ENCODE results near the gene PHF10. TPM values are rescaled to one million over a fixed set of nuclear protein-coding genes. Genes with fewer than 3 reads are reported as not detected.
A peak's percentile ranks its signal among the peaks of the same experiment; 100 is the strongest.
"Not testable (repeated sequence)": the region's sequence is repeated elsewhere in the genome, so short reads cannot be mapped to it uniquely, and the experiment has no call there.

Gene PHF10
- total RNA-seq, 1 donor from 2014 or later = 55.2 TPM

DNA sequence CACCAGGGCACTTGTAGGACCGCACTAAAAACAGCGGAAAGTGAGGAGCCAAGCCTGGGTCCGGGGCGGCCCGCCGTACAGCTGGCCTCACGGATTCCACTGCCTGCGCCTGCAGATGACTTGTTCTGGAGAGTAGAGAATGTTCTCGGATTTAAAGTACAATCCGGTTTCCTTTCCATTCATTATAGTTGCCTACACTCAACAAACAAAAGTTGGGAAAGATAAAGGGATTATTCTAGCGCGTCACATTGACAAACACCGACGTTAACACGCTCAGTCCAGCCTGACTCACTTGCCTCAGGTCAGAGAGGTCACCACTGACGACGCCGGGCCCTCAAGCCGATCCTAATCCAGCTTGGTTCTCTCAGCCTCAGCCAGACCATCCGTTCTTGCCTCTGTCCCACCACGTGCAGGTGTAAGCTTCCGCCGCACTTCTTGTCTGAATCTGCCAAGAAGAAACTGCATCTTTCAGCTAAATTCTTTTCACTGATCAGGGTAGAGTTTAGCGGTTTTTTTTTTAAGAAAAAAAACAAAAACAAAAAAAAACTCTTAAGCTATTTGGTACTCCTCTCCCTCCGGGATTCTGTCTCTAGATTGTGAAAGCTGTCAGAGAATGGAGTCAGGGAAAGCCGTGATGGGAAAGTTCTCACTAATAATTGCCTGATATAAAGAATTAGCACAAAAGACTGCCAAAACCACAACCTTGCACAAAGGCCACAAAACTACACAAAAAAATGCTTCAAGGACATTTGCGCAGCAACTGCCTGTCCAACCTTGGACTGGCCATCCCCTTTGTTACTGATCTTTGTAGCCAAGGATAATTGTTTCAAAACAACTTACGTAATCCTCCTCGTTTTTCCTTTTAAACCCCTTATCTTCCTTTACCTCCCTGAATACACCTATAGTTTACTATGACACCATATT, 1.1 kb upstream of the PHF10 start:
- ATAC-seq (peak; percentile 38), DNase-seq (ENCODE audit: missing footprints) (no peak)
- intact Hi-C loops (cut with DNase I) = loop anchor here (2.0 kb wide), 1 partner anchor 25 kb away; the partner anchor contains the start of genes DYNLT2 and ERMARD

DNA sequence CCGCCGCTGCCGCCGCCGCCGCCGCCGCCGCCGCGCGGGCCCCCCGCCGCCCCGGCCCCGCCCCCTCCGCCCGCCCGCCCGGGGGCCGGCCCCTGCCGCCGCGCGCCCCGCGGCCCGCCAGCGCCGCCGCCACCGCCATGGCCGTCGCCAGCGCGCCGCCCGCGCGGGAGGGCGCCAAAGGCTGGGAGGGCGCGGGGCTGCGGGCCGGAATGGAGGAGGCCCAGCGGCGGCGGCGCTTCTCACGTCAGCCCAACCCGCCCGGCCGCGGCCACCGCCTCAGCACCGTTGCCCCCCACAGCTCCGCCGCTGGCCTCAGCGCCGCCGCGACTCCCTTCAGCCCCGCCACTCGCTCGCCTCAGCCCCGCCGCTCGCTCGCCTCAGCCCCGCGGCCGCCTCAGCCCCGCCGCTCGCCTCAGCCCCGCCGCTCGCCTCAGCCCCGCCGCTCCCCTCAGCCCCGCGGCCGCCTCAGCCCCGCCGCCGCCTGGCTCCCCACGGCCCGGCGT, 258 bp downstream of the PHF10 start:
- intact Hi-C loops (cut with DNase I) = loop anchor here (2.0 kb wide), 1 partner anchor 27 kb away; the partner anchor contains the start of genes DYNLT2 and ERMARD
- DNase-seq (ENCODE audit: missing footprints) = peak; percentile 77
- peak; percentile 20 for ATAC-seq

DNA sequence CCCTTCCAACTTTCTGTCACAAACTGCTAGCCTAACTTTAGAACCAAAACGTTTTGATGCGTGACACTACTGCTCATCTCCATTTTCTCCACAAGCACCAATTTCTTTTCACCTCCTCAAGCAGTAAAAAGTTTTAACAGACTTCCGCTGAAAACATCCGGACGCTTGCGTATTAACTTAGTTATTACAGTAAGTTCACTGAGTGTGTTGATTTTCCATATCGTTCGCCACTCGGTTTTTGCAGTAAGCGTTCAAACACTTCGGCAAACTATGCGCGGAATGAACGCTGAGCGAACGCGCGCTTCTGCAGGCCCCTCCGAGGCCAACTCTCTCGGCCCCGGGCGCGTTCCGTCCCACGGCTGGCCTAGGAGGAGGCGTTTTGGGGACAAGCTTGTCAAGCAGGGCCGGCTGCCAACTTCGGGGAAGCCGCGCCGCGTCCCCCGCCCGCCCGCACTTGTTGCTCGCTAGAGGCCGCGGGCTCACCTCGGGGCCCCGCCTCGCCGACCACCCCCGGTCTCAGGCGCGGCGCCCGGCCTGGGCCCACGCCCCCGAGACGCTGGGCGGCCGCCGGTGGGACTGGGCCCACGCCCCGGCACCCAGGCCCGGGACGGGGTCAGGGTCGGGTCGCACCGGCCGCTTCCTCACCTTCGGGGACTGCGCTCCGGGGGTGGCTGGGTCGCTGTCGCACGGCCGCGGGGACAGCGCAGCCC, 945 bp downstream of the PHF10 start:
- peak; percentile 91 for DNase-seq (ENCODE audit: missing footprints)
- intact Hi-C loops (cut with DNase I) = no loop called here
- peak; percentile 77 for ATAC-seq

DNA sequence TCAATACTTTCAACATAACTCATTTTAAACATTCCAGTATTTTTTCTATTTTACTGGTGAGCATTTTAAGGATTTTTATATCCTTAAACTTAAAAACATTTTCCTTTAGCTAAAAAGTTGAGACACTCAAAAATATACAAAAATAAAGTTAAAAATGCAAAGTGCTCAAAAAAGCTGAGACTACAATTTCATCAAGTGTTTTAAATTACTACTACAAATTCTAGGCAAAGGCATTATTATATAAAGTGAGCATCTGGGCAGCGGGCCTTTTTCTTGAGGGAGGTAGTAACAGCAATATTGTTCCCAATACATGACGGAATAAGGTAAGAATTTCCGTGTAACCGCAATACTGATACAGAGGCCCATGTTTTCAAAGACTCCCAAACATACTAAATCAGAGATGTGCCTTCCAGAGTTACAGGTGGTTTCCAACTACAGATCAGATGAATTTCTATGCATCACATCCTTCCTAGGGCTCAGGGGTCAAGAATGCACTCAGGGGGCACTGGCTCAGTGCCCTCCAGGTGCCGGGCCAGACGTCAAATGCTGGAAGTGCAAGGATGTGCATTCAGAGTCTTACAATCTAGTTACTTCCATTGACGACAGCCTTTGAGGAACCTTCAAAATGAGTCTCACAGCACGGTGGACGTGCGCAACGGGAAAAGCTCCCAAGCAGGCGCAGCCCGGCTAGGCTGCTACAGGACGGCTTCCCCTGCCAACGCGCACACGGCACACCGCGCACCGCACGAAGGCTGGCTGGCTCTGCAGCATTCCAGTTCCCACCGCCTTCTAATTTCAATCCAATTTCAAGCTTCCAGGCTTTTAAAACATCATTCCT, 1.7 kb downstream of the PHF10 start:
- DNase-seq (ENCODE audit: missing footprints) (peak; percentile 77), ATAC-seq (peak; percentile 68)
- intact Hi-C loops (cut with DNase I) = no loop called here

DNA sequence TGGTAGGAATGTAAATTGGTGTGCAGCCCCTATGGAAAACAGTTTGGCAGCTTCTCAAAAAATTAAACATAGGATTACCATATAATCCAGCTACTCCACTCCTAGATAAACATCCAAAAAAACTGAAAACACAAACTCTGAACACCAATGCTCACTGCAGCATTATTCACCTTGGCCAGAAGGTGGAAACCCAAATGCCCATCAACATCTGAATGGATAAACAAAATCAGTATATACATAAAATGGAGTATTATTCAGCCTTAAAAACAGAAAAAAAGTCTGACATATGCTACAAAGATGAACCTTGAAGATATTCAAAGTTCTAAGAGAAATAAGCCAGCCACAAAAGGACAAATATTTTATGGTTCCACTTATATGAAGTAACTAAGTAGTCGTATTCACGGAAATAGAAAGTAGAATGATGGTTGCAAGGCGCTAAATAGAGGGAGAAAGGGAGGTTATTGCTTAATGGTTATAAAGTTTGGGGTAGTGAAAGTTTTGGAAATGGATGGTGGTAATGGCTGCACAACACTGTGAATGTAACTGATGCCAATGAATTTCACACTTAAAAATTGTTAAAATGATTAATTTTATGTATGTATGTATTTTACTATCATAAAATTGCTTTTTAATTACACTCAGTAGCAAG, 4.0 kb downstream of the PHF10 start:
- DNase-seq (ENCODE audit: missing footprints) = no peak
- intact Hi-C loops (cut with DNase I) = no loop called here
- no peak for ATAC-seq

DNA sequence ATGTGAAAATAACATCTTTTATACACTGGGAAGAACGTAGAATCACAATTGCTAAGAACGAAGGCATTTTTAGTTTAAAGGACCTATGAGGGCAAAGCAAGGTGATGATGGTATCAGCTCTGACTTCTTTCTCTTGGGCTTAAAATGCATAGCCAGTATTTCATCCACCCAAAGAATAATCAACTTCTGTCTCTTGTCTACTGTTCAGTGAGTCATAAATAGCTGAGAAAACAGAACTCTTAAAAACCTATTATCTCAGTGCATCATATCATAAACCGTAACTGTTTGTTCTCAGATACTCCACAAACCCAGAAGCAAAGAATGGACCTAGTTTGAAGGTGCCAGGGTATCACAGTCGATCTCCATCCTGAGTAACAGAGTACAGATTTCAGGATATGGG, 5.2 kb downstream of the PHF10 start:
- ATAC-seq (no peak), DNase-seq (ENCODE audit: missing footprints) (no peak)
- intact Hi-C loops (cut with DNase I) = no loop called here

DNA sequence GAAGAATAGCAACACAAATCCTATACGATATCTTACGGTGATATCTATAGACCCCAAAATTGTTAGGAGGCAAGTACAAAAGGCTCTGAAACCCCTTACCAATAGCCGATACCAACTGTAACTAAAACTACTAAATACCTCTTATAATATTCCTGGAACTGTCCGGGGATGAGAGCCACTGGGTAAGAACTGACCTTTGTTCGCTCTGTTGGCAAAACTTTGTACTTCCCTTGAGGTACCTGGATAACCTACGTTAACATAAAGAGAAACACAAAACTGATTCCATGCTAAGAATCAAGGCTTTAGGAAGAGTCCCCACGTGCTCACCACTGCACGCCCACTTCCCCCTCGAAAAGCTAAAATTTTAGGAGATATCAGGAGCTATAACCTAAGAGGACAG, 9.7 kb downstream of the PHF10 start:
- intact Hi-C loops (cut with DNase I) = no loop called here
- DNase-seq (ENCODE audit: missing footprints) (no peak), ATAC-seq (no peak)

DNA sequence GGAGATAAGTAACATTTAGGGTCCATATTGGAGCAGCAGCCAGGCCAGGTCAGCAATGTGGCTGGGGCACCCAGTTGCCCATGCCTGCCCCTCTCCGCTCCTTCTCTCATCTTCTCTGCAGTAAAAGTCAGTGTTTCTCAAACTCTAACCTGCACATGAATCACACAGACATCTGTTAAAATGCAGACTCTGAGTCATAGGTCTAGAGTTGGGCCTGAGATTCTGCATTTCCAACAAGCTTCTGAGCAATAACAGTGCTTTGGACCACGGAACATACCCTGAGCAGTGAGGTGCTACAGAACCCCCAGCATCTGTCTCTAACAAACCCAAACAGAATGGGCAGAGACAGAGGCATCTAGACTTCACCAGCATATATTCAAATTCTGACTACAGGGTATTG, 10.1 kb downstream of the PHF10 start:
- no peak for ATAC-seq
- intact Hi-C loops (cut with DNase I) = no loop called here
- no peak for DNase-seq (ENCODE audit: missing footprints)

DNA sequence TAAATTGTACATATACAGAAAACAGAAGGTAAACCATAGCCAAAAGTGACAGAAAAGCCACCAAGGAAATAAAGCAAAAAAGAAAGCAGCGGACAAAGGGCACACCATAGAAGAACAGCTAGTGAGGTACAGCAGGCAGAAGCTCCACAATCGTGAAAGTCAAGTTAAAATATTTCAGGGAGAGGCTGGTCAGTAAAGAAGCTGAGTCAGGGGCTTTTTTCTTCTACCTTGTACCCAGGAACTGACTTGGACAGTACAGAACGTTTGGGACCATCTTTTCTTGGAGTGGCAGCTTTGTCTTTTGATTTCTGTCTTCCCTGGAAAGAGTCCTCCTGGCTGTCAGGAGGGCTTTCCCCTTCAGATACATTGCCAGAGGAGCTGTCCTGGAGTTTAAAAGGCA, 14.3 kb downstream of the PHF10 start:
- no peak for DNase-seq (ENCODE audit: missing footprints)
- intact Hi-C loops (cut with DNase I) = no loop called here
- no peak for ATAC-seq

DNA sequence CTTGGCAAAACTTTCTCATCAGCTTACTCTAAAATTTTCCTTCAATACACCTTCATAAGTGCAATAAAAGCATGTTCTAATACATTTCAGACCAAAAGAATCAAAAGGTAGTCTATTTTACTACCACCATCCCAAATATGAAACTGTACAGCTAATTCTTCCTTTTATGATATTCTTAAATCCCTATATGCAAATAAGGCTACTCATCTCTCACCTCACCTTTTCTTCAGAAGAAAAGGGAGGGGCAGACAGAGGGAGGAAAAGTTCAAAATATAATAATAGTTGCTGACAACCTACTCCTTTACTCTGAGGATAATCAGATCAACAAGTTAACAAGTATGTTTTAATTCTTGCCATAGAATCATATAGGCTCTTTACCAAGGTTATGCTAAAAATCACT, 15.0 kb downstream of the PHF10 start:
- intact Hi-C loops (cut with DNase I) = no loop called here
- no peak for DNase-seq (ENCODE audit: missing footprints)
- ATAC-seq = no peak

DNA sequence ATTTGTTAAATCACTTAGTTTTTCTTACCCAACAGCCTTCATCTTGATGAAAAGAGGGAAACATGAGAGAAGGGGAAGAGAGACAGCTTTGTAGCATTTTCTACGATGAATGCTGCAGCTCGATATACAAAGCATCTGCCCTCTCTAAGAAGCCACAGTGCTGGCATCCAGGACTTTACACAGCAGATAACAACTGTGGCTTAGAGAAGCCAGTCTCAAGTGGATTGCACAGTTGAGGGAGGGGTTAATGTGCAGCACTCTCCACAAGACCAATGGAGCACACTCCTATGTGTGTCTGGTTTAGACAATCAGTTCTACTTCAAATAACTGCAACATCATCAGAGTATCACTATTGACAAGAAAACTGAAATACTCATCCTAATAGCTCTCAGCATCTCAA, 16.5 kb downstream of the PHF10 start:
- intact Hi-C loops (cut with DNase I) = no loop called here

DNA sequence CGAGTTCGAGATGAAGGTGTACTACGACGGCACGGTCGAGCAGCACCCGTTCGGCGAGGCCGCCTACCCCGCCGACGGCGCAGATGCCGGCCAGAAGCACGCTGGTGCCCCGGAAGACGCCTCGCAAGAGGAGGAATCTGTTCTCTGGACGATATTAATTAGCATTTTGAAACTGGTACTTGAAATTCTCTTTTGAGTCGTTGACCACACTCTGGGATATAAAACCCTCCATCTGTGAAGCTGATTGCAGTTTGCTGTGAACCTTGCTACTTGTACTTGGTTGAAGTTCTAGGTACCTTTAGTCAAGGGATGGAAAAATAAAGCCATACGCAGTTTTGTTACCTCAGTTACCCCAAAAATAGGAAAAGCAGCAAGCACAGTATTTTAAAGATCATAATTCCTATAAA, 21.5 kb downstream of the PHF10 start:
- DNase-seq (ENCODE audit: missing footprints) (no peak), ATAC-seq (no peak)
- intact Hi-C loops (cut with DNase I) = loop anchor here (5.0 kb wide), 1 partner anchor 49 kb away; the partner anchor contains the start of genes DYNLT2 and ERMARD

More for the DNA sequence above, 16.5 kb downstream of the PHF10 start:
- DNase-seq (ENCODE audit: missing footprints) (no peak), ATAC-seq (peak; percentile 42)

DNA sequence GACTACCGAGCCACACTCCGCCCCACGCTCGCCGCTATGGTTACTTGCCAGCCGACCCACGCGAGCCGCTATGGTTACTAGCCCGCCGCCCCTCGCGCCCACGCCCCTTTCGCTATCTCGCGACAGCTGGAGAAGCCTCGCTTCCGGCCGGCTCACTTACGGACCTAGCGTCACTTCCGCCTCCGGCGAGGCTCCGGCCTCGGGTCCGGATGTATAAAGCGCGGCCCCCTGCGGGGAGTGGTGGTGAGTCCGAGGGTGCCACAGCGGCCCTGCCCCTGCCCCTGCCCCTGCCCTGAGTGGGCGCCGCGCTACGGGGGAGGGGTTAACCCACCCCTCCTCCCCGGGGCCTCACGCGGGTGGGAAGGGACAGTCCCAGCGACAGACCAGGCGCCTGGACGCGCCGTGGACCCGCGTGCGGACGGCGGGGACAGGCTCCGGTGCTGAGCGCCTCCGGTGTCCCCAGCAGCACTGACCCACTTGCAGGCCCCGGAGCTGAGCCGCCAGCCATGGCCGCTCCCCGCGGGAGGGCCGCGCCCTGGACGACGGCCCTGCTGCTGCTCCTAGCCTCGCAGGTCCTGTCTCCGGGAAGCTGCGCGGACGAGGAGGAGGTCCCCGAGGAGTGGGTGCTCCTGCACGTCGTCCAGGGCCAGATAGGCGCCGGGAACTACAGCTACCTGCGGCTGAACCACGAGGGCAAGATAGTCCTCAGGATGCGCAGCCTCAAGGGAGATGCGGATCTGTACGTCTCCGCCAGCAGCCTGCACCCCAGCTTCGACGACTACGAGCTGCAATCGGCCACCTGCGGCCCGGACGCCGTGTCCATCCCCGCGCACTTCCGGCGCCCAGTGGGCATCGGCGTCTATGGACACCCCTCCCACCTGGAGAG, 22.1 kb downstream of the PHF10 start, which contains the start of the genes C6orf120 and WDR27:
TSS of gene C6orf120 (plus strand) at position 173 of the 886 bp plus-strand sequence. CDS start at position 507, 334 bp downstream.
TSS of gene WDR27 (minus strand) at position 76 of the 886 bp plus-strand sequence. CDS start 13,024 bp downstream, outside the sequence.
- ATAC-seq = peak; percentile 98
- DNase-seq (ENCODE audit: missing footprints) = peak; percentile 98
- intact Hi-C loops (cut with DNase I) = loop anchor here (5.0 kb wide), 1 partner anchor 50 kb away; the partner anchor contains the start of genes DYNLT2 and ERMARD

DNA sequence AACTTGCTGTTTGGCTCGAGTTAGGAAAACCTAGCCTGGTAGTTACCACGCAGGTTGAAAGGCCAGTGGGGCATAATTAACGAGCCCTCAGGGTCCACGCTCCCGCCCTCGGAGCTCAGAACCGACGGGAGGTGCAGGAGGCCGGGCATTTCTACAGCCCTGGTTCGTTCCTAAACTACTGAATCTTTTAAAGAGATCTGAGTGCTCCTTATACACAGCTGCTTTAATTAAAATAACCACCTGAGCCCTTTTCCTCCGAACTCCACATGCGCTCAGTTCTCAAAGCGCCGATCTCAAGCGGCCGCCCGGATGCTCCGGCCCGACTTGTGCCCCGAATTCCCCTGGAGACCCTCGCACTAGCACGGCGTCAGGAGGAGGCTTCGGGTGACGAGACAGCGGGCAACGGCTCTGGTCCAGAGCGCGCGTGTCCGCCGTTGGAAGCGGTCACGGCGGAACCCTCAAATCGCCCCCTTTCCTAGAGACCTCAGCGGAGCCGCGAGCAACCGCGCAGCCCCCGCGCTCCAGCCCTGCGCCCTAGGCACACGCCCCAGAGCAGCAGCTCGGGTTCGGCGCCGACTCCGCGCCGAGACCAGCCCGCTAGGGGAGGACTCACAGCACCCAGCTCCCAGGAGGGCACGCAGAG, 22.9 kb downstream of the PHF10 start:
- ATAC-seq (no peak), DNase-seq (ENCODE audit: missing footprints) (no peak)
- intact Hi-C loops (cut with DNase I) = loop anchor here (5.0 kb wide), 1 partner anchor 51 kb away; the partner anchor contains the start of genes DYNLT2 and ERMARD

DNA sequence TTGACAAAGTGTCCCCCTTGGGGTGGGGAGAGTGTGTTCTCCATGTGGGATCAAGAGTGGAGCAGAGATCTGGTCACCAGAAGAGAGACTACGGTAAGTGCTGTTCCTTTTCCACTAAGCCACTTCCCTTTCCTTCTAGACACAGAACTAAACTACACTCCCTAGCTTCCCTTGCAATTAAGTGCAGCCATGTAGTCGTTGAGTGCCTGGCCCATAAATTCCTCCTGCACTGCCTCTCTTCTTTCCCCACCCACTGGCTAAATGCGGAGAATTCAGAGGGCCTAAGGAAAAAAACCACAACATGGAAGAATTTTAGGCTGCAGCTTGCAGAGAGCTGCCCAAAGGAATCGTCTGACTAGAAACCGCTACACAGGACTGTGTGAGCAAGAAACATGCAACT, 24.0 kb downstream of the PHF10 start:
- no peak for ATAC-seq
- intact Hi-C loops (cut with DNase I) = loop anchor here (5.0 kb wide), 1 partner anchor 52 kb away; the partner anchor contains the start of genes DYNLT2 and ERMARD
- no peak for DNase-seq (ENCODE audit: missing footprints)

DNA sequence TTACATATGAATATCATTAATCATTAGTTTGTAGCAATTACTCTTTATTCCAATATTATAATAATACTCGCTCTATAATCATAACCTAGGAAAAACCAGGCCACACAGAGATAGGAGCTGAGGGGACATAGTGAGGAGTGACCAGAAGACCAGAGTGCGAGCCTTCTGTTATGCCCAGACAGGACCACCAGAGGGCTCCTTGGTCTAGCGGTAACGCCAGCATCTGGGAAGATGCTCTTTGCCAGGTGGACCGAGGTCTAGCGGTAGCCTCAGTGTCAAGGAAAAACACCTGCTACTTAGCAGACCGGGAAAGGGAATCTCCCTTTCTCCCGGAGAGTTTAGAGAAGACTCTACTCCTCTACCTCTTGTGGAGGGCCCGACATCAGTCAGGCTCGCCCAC, 27.2 kb downstream of the PHF10 start:
- intact Hi-C loops (cut with DNase I); DNase-seq (ENCODE audit: missing footprints); ATAC-seq: not testable (repeated sequence)

Measured in Right ventricle myocardium inferior (tissue), 1 donor.